Measurements from ENCODE around the gene TNFRSF19.

TNFRSF19 gene

GRCh38 chr13:23552171-23552570 is 18.0 kb upstream of the TNFRSF19 start:
- Histone ChIP-seq H3K9me3 (ENCODE audit: control insufficient read depth, insufficient read depth, low read depth, low read length) (no peaks in the 10 kb centered on the region), H3K4me3 (ENCODE audit: low read depth, low read length) (no peak overlapping the region), H3K4me1 (ENCODE audit: control insufficient read depth, insufficient read depth, low read length) (no peaks in the 10 kb centered on the region), H3K27ac (ENCODE audit: extremely low read depth, low read depth, low read length) (no peak overlapping the region), H3K36me3 (ENCODE audit: control insufficient read depth in 2 of 2, insufficient read depth in 1 of 2, low read length in 2 of 2) (no peaks in the 10 kb centered on the region)
- POLR2A ChIA-PET, result no interaction called here
- CTCF ChIA-PET, result no interaction called here
- TF ChIP-seq ZNF19 (tag by site-specific recombination; IDR thresholded peaks at IDR 0.05; ENCODE audit: low read depth) (no peak), ZNF37A (tag by site-specific recombination; IDR thresholded peaks at IDR 0.05) (no peak), ZNF660 (tag by site-specific recombination; IDR thresholded peaks at IDR 0.05) (no peak), ZBTB49 (tag by site-specific recombination; IDR thresholded peaks at IDR 0.05; ENCODE audit: low read depth) (no peak), ZNF561 (tag by site-specific recombination; IDR thresholded peaks at IDR 0.05; ENCODE audit: borderline replicate concordance) (no peak), REPIN1 (tag by site-specific recombination; IDR thresholded peaks at IDR 0.05; ENCODE audit: low read depth) (no peak)

GRCh38 chr13:23552661-23553060 is 17.6 kb upstream of the TNFRSF19 start:
- POLR2A ChIA-PET, result no interaction called here
- Histone ChIP-seq H3K9me3 (ENCODE audit: control insufficient read depth, insufficient read depth, low read depth, low read length) (no peaks in the 10 kb centered on the region), H3K4me3 (ENCODE audit: low read depth, low read length) (no peak overlapping the region), H3K4me1 (ENCODE audit: control insufficient read depth, insufficient read depth, low read length) (no peaks in the 10 kb centered on the region), H3K36me3 (ENCODE audit: control insufficient read depth in 2 of 2, insufficient read depth in 1 of 2, low read length in 2 of 2) (no peaks in the 10 kb centered on the region), H3K27ac (ENCODE audit: extremely low read depth, low read depth, low read length) (no peak overlapping the region)
- no peak for TF ChIP-seq ZNF654 (tag by site-specific recombination; IDR thresholded peaks at IDR 0.05; ENCODE audit: low read depth)
- no peak for TF ChIP-seq ZNF138 (tag by site-specific recombination; IDR thresholded peaks at IDR 0.05; ENCODE audit: borderline replicate concordance)
- TF ChIP-seq SALL2 (tag by site-specific recombination; IDR thresholded peaks at IDR 0.05; ENCODE audit: borderline replicate concordance), result no peak
- TF ChIP-seq ZNF549 (tag by site-specific recombination; IDR thresholded peaks at IDR 0.05), result no peak
- CTCF ChIA-PET, result interaction anchor here (0.5 kb wide), 1 partner anchor 96 kb away, joined by 4 read pairs; no protein-coding TSS in a partner anchor

- POLR2A ChIA-PET, result no interaction called here
- Histone ChIP-seq H3K9me3 (ENCODE audit: control insufficient read depth, insufficient read depth, low read depth, low read length) (no peaks in the 10 kb centered on the region), H3K4me3 (ENCODE audit: low read depth, low read length) (no peak overlapping the region), H3K36me3 (ENCODE audit: control insufficient read depth in 2 of 2, insufficient read depth in 1 of 2, low read length in 2 of 2) (no peaks in the 10 kb centered on the region), H3K27ac (ENCODE audit: extremely low read depth, low read depth, low read length) (no peak overlapping the region), H3K4me1 (ENCODE audit: control insufficient read depth, insufficient read depth, low read length) (no peaks in the 10 kb centered on the region)
- CTCF ChIA-PET, result no interaction called here
- no peak for TF ChIP-seq ZIC2 (tag by site-specific recombination; IDR thresholded peaks at IDR 0.05)
- TF ChIP-seq ZSCAN23 (tag by site-specific recombination; IDR thresholded peaks at IDR 0.05), result no peak
- no peak for TF ChIP-seq ZBTB11 (tag by site-specific recombination; conservative IDR thresholded peaks at IDR 0.05; ENCODE audit: low read depth)
- no peak for TF ChIP-seq ZBTB44 (tag by site-specific recombination; IDR thresholded peaks at IDR 0.05)
- TF ChIP-seq ZNF549 (tag by site-specific recombination; IDR thresholded peaks at IDR 0.05), result no peak
- TF ChIP-seq GLI4 (tag by site-specific recombination; IDR thresholded peaks at IDR 0.05), result no peak
- TF ChIP-seq PRDM10 (tag by site-specific recombination; IDR thresholded peaks at IDR 0.05), result no peak
- no peak for TF ChIP-seq GLIS2 (tag by site-specific recombination; IDR thresholded peaks at IDR 0.05)
- TF ChIP-seq ZBTB20 (tag by site-specific recombination; IDR thresholded peaks at IDR 0.05), result no peak
- no peak for TF ChIP-seq ZNF830 (tag by site-specific recombination; IDR thresholded peaks at IDR 0.05; ENCODE audit: low read depth)
- no peak for TF ChIP-seq ZNF362 (tag by site-specific recombination; IDR thresholded peaks at IDR 0.05)
Observed at GRCh38 chr13:23554000-23554399, 16.2 kb upstream of the TNFRSF19 start.

All from HEK293 (cell line).